HG03196 (cell line): ENCODE results near the gene LRP6.

ENCODE experiments used
- ATAC-seq: cut with Tn5 transposase; IDR thresholded peaks from one replicate; pipeline ENCODE4 v1.9.1; 2021; ENCODE audit not compliant: unreplicated experiment

LRP6 gene

GRCh38 chr12:12216349-12217017 lies 50.4 kb downstream of the LRP6 start:
- ATAC-seq: no peak

- ATAC-seq: no peak
These were observed 52.2 kb downstream of the LRP6 start for GRCh38 chr12:12214635-12215131.

GRCh38 chr12:12214201-12214600 lies 52.6 kb downstream of the LRP6 start:
- ATAC-seq: no peak

- ATAC-seq: no peak
These were observed 54.1 kb downstream of the LRP6 start for GRCh38 chr12:12212769-12213168.

- ATAC-seq: no peak
These were observed 55.9 kb downstream of the LRP6 start for GRCh38 chr12:12210983-12211382.

- ATAC-seq: no peak
These were observed 56.4 kb downstream of the LRP6 start for GRCh38 chr12:12210416-12210815.

GRCh38 chr12:12209675-12210074 lies 57.2 kb downstream of the LRP6 start:
- no peak for ATAC-seq

GRCh38 chr12:12209043-12209442 lies 57.8 kb downstream of the LRP6 start:
- ATAC-seq: no peak

- no peak for ATAC-seq
These were observed 59.1 kb downstream of the LRP6 start for GRCh38 chr12:12207746-12208145.

- no peak for ATAC-seq
These were observed 60.0 kb downstream of the LRP6 start for GRCh38 chr12:12206776-12207388.

- no peak for ATAC-seq
These were observed 64.1 kb downstream of the LRP6 start for GRCh38 chr12:12202747-12203146.

GRCh38 chr12:12202105-12202504 lies 64.7 kb downstream of the LRP6 start:
- no peak for ATAC-seq

- no peak for ATAC-seq
These were observed 65.5 kb downstream of the LRP6 start for GRCh38 chr12:12201274-12201758.

GRCh38 chr12:12200363-12200762 lies 66.5 kb downstream of the LRP6 start:
- no peak for ATAC-seq

GRCh38 chr12:12198124-12198523 lies 68.7 kb downstream of the LRP6 start:
- ATAC-seq: no peak

GRCh38 chr12:12197128-12197527 lies 69.7 kb downstream of the LRP6 start:
- ATAC-seq: no peak

- ATAC-seq: no peak
These were observed 71.3 kb downstream of the LRP6 start for GRCh38 chr12:12195516-12195915.

- no peak for ATAC-seq
These were observed 71.8 kb downstream of the LRP6 start for GRCh38 chr12:12195081-12195480.

- ATAC-seq: no peak
These were observed 72.6 kb downstream of the LRP6 start for GRCh38 chr12:12194206-12194605.

GRCh38 chr12:12191008-12191407 lies 75.8 kb downstream of the LRP6 start:
- ATAC-seq: no peak

- no peak for ATAC-seq
These were observed 76.6 kb downstream of the LRP6 start for GRCh38 chr12:12190087-12190809.

- no peak for ATAC-seq
These were observed 81.4 kb downstream of the LRP6 start for GRCh38 chr12:12185414-12185813.
